KMS-11 (cell line): Measurements from ENCODE around the gene CAMK2N2.

Source experiments
- H2AFZ ChIP-seq: fragments of 200-600 bp; sonication (generic); 2 replicates; pipeline ENCODE4 v1.6.1; 2016; ENCODE audit warnings: antibody characterized with exemption, mixed run types, low read depth
- H3K27ac ChIP-seq: fragments of 200-600 bp; sonication (generic); 2 replicates; pipeline ENCODE4 v1.6.1; 2016; ENCODE audit warnings: mild to moderate bottlenecking, mixed run types
- H3K27me3 ChIP-seq: fragments of 200-600 bp; sonication (generic); 2 replicates; pipeline ENCODE4 v1.6.1; 2017; ENCODE audit warnings: mild to moderate bottlenecking, low read depth, mixed run types, moderate library complexity; ENCODE audit not compliant: insufficient read depth
- H3K36me3 ChIP-seq: fragments of 200-600 bp; sonication (generic); 2 replicates; pipeline ENCODE4 v1.6.1; 2017; ENCODE audit warnings: mild to moderate bottlenecking, mixed run types; ENCODE audit not compliant: insufficient read depth
- H3K4me1 ChIP-seq: fragments of 200-600 bp; sonication (generic); 2 replicates; pipeline ENCODE4 v1.6.1; 2016; ENCODE audit warnings: mild to moderate bottlenecking, low read depth, mixed run types; ENCODE audit not compliant: poor library complexity, severe bottlenecking
- H3K4me2 ChIP-seq: fragments of 200-600 bp; sonication (generic); 2 replicates; pipeline ENCODE4 v1.7.0; 2016; ENCODE audit warnings: mild to moderate bottlenecking, mixed run types
- H3K4me3 ChIP-seq: fragments of 200-600 bp; sonication (generic); IDR thresholded peaks from 2 replicates; pipeline ENCODE4 v1.6.1; 2017; ENCODE audit warnings: low read depth, low read length, mixed read lengths; ENCODE audit not compliant: insufficient read depth
- H3K79me2 ChIP-seq: fragments of 200-600 bp; sonication (generic); 2 replicates; pipeline ENCODE4 v1.6.1; 2016; ENCODE audit warnings: low read depth, mixed run types; ENCODE audit not compliant: insufficient read depth
- H3K9ac ChIP-seq: fragments of 200-600 bp; sonication (generic); 2 replicates; pipeline ENCODE4 v1.6.1; 2016; ENCODE audit warnings: mild to moderate bottlenecking, mixed run types
- H4K20me1 ChIP-seq: fragments of 200-600 bp; sonication (generic); 2 replicates; pipeline ENCODE4 v1.6.1; 2016; ENCODE audit warnings: mild to moderate bottlenecking, mixed run types; ENCODE audit not compliant: insufficient read depth
- CTCF ChIP-seq: fragments of 200-600 bp; sonication (generic); conservative IDR thresholded peaks from 2 replicates; pipeline ENCODE4 v1.6.1; 2017; ENCODE audit warnings: low read depth, mild to moderate bottlenecking, antibody characterized with exemption, low read length, moderate library complexity, mixed read lengths

Gene CAMK2N2

GRCh38 chr3:184248454-184249411 is 12.6 kb downstream of the CAMK2N2 start, which contains the start of gene ALG3:
Gene ALG3 (minus strand): TSS chr3:184248962. CDS start chr3:184248940, 22 bp downstream.
- Histone ChIP-seq H3K79me2 (peaks cover 45% of the 10 kb centered on the region), H3K4me1 (peaks cover 14% of the 10 kb centered on the region), H4K20me1 (no peaks in the 10 kb centered on the region), H3K9ac (peak within 1 kb of the TSS; percentile 98), H3K27ac (peak within 1 kb of the TSS; percentile 98), H3K36me3 (no peaks in the 10 kb centered on the region), H2AFZ (peak within 1 kb of the TSS; percentile 96), H3K27me3 (no peaks in the 10 kb centered on the region), H3K4me3 (peak within 1 kb of the TSS; percentile 86), H3K4me2 (peak within 1 kb of the TSS; percentile 98)
- TF ChIP-seq CTCF = no peak

- no peak for TF ChIP-seq CTCF
- Histone ChIP-seq H3K9ac (no peak overlapping the region), H3K27me3 (no peaks in the 10 kb centered on the region; the same call in 1 of the 2 replicates), H3K4me3 (no peak overlapping the region), H3K36me3 (no peaks in the 10 kb centered on the region), H3K27ac (no peak overlapping the region), H3K4me2 (no peak overlapping the region), H3K79me2 (peaks cover 13% of the 10 kb centered on the region; the same call in 1 of the 2 replicates), H3K4me1 (no peaks in the 10 kb centered on the region), H4K20me1 (no peaks in the 10 kb centered on the region), H2AFZ (no peak overlapping the region)
These were observed 19.1 kb downstream of the CAMK2N2 start for GRCh38 chr3:184242297-184242685.

- H3K4me1 ChIP-seq = no peaks in the 10 kb centered on the region
- no peak overlapping the region for H3K4me3 ChIP-seq
- no peaks in the 10 kb centered on the region for H3K36me3 ChIP-seq
- H2AFZ ChIP-seq = no peak overlapping the region
- H3K9ac ChIP-seq = no peak overlapping the region
- no peak overlapping the region for H3K4me2 ChIP-seq
- H3K79me2 ChIP-seq = 0 out of 2 replicates have a peak, but pooled peaks cover 7% of the 10 kb centered on the region
- no peak for TF ChIP-seq CTCF
- no peaks in the 10 kb centered on the region; the same call in 1 of the 2 replicates for H3K27me3 ChIP-seq
- H4K20me1 ChIP-seq = no peaks in the 10 kb centered on the region
- no peak overlapping the region for H3K27ac ChIP-seq
These were observed 19.7 kb downstream of the CAMK2N2 start for GRCh38 chr3:184241447-184242296.

GRCh38 chr3:184241141-184241446 is 20.3 kb downstream of the CAMK2N2 start:
- no peak overlapping the region for H3K4me2 ChIP-seq
- no peaks in the 10 kb centered on the region for H3K36me3 ChIP-seq
- no peaks in the 10 kb centered on the region for H3K4me1 ChIP-seq
- H3K27ac ChIP-seq = no peak overlapping the region
- H2AFZ ChIP-seq = no peak overlapping the region
- no peak for TF ChIP-seq CTCF
- H4K20me1 ChIP-seq = no peaks in the 10 kb centered on the region
- no peak overlapping the region for H3K9ac ChIP-seq
- no peaks in the 10 kb centered on the region; the same call in 1 of the 2 replicates for H3K27me3 ChIP-seq
- H3K4me3 ChIP-seq = no peak overlapping the region
- H3K79me2 ChIP-seq = 0 out of 2 replicates have a peak, but pooled peaks cover under 1% of the 10 kb centered on the region
